ENCODE data around the gene SLC12A2.

Gene SLC12A2

DNA sequence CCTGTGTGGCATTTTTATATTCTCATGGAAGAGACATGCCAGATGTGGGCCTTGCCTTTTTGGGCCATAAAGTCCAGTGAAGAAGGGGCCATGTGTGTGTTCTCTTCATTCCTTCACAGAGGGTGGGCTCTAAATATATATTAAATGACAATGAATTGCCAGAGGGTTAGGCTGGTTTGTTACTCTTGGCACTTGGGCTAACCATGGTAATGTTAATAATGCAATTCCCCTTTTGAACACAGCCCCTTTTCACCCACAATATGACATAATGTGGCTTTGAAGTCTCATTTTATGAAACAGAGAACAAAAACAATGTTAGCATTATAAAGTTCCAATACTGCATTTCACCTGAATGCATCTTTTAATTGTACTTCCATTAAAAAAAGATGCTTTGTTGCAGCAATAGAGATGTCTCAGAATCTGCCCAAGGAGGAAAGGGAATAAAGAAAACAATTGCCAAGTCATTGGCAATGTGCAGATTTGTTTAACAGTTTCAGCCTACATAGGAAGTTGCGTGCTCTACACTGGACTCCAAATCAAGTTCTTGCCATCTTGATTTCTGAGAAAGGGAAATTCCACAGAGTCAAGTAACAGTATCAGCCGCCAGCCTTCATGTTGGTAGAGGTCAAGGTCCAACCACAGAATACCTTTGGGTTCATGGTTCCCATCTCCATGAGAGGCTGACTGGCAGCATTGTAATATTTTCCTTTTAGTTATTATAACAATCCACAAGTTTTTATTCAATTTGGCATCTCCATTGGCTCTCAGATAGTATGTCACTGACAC is 141.9 kb downstream of the SLC12A2 start:
- no peak overlapping the region for H3K4me3 ChIP-seq (replicated peaks; ENCODE audit: low read depth, low read length)
- DNase-seq (ENCODE audit: low read depth): no peak
- TF ChIP-seq CTCF (IDR thresholded peaks at IDR 0.05; ENCODE audit: low read length, missing control alignments): no peak

GRCh38 chr5:128228008-128228407 is 144.4 kb downstream of the SLC12A2 start:
- H3K4me3 ChIP-seq (replicated peaks; ENCODE audit: low read depth, low read length): no peak overlapping the region
- peak; percentile 89 for DNase-seq (ENCODE audit: low read depth)
- no peak for TF ChIP-seq CTCF (IDR thresholded peaks at IDR 0.05; ENCODE audit: low read length, missing control alignments)

GRCh38 chr5:128228521-128228920 is 145.0 kb downstream of the SLC12A2 start:
- H3K4me3 ChIP-seq (replicated peaks; ENCODE audit: low read depth, low read length): no peak overlapping the region
- no peak for TF ChIP-seq CTCF (IDR thresholded peaks at IDR 0.05; ENCODE audit: low read length, missing control alignments)
- DNase-seq (ENCODE audit: low read depth): peak; percentile 71

DNA sequence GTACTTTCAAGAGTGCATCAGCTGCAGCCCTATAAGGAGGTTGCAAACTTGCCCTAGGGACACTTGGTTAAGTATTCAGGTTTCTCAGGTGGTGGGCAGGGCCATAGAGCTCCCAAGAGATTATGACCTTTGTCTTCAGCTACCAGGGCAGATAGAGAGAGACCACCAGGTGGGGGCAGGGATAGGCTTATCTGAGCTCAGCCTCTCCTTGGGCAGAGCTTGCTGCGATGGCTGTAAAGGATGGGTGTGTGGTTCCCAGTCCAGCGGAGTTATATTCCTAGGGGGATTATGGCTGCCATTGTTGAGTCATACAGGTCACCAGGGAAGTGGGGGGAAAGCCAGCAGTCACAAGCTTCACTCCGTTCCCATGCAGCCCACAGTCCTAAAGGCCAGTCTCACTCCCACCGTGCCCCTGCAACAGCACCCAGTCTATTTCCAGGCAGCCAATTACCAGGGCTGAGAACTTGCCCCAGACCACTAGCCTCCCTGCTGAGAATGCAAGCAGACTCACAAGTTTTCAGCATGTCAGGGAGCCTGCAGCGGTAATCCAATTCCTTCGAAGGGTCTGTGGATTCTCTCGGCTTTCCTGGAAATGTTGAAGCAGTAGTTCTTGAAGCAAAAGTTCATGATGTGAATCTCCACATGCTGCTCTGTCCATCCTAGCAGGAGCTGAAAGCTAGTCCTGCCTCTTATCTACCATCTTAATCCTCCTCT is 151.5 kb downstream of the SLC12A2 start:
- no peak for DNase-seq (ENCODE audit: low read depth)
- H3K4me3 ChIP-seq (replicated peaks; ENCODE audit: low read depth, low read length): no peak overlapping the region

GRCh38 chr5:128236334-128236733 is 152.8 kb downstream of the SLC12A2 start:
- TF ChIP-seq CTCF (IDR thresholded peaks at IDR 0.05; ENCODE audit: low read length, missing control alignments): no peak
- no peak for DNase-seq (ENCODE audit: low read depth)
- H3K4me3 ChIP-seq (replicated peaks; ENCODE audit: low read depth, low read length): no peak overlapping the region

More for the DNA sequence above, 151.5 kb downstream of the SLC12A2 start:
- no peak for TF ChIP-seq CTCF (IDR thresholded peaks at IDR 0.05; ENCODE audit: low read length, missing control alignments)

GRCh38 chr5:128237000-128237399 is 153.4 kb downstream of the SLC12A2 start:
- no peak for TF ChIP-seq CTCF (IDR thresholded peaks at IDR 0.05; ENCODE audit: low read length, missing control alignments)
- H3K4me3 ChIP-seq (replicated peaks; ENCODE audit: low read depth, low read length): no peak overlapping the region
- no peak for DNase-seq (ENCODE audit: low read depth)
